Progenitor cell of endocrine pancreas (in vitro differentiated cells): Measurements from ENCODE around the gene POMT2. TPM values are rescaled to one million over a fixed set of nuclear protein-coding genes. Genes with fewer than 3 reads are reported as not detected.

ENCODE experiments used
- DNase-seq: peaks from one replicate; pipeline ENCODE4 v3.0.0; 2021; ENCODE audit warnings: low spot score; ENCODE audit not compliant: unreplicated experiment
- H3K27ac Mint-ChIP-seq: 2 replicates; pipeline ENCODE4 v1.8.0; 2021; ENCODE audit warnings: mild to moderate bottlenecking, moderate library complexity, mixed read lengths
- H3K27me3 Mint-ChIP-seq: 2 replicates; pipeline ENCODE4 v1.8.0; 2021; ENCODE audit warnings: mixed read lengths
- H3K36me3 Mint-ChIP-seq: 2 replicates; pipeline ENCODE4 v1.8.0; 2022; ENCODE audit warnings: mixed read lengths; ENCODE audit not compliant: insufficient read depth
- H3K4me1 Mint-ChIP-seq: 2 replicates; pipeline ENCODE4 v1.8.0; 2021; ENCODE audit warnings: low read depth, mixed read lengths
- H3K4me3 Mint-ChIP-seq: 2 replicates; pipeline ENCODE4 v1.8.0; 2021; ENCODE audit warnings: low read depth, mild to moderate bottlenecking, moderate library complexity, mixed read lengths
- H3K9me3 Mint-ChIP-seq: 2 replicates; pipeline ENCODE4 v1.8.0; 2021; ENCODE audit warnings: low read depth, mixed read lengths
- CTCF ChIP-seq: fragments of 200-600 bp; sonication (generic); IDR thresholded peaks from one replicate; pipeline ENCODE4 v1.5.0; 2021; ENCODE audit warnings: antibody characterized with exemption, mild to moderate bottlenecking; ENCODE audit not compliant: unreplicated experiment
- total RNA-seq: library from RNA; stranded (reverse); gene quantifications from 2 replicates; pipeline ENCODE4 v1.2.1, GENCODE V29; 2021

The POMT2 gene
- total RNA-seq, 1 donor from 2014 or later = 65.5 TPM

- Mint-ChIP-seq H3K4me3 (no peak overlapping the region), H3K27me3 (no peaks in the 10 kb centered on the region), H3K36me3 (no peaks in the 10 kb centered on the region), H3K4me1 (peaks cover 10% of the 10 kb centered on the region), H3K9me3 (no peaks in the 10 kb centered on the region), H3K27ac (no peak overlapping the region)
- DNase-seq = no peak
- no peak for TF ChIP-seq CTCF
Measured at GRCh38 chr14:77324816-77325745, 4.4 kb upstream of the POMT2 start.

- DNase-seq = no peak
- Mint-ChIP-seq H3K4me1 (peaks cover 17% of the 10 kb centered on the region), H3K4me3 (no peak overlapping the region), H3K27ac (no peak overlapping the region), H3K36me3 (no peaks in the 10 kb centered on the region), H3K27me3 (no peaks in the 10 kb centered on the region), H3K9me3 (no peaks in the 10 kb centered on the region)
- no peak for TF ChIP-seq CTCF
Measured at GRCh38 chr14:77324289-77324688, 3.6 kb upstream of the POMT2 start.

DNA sequence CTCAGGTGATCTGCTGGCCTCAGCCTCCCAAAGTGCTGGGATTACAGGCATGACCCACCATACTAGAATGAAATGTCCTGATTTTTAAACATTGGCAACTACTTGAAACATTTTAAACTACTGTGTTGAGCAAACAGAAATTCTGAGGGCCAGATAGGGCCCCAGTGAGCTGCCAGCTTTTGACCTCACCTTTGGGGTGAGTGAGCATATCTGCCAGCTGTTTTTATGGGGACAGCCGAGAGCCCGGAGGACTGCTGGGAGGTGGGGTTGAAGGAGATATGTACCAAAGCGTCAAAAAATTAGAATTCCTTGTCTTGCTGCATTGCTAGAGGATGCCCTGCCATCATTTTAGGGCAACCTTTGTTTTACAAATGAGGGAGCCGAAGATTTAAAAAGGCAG, 2.9 kb upstream of the POMT2 start:
- H3K36me3 Mint-ChIP-seq = no peaks in the 10 kb centered on the region
- H3K9me3 Mint-ChIP-seq = no peaks in the 10 kb centered on the region
- peaks cover 19% of the 10 kb centered on the region for H3K4me1 Mint-ChIP-seq
- no peaks in the 10 kb centered on the region for H3K27me3 Mint-ChIP-seq
- no peak for TF ChIP-seq CTCF
- H3K27ac Mint-ChIP-seq = no peak overlapping the region
- DNase-seq = no peak
- H3K4me3 Mint-ChIP-seq = no peak overlapping the region

DNA sequence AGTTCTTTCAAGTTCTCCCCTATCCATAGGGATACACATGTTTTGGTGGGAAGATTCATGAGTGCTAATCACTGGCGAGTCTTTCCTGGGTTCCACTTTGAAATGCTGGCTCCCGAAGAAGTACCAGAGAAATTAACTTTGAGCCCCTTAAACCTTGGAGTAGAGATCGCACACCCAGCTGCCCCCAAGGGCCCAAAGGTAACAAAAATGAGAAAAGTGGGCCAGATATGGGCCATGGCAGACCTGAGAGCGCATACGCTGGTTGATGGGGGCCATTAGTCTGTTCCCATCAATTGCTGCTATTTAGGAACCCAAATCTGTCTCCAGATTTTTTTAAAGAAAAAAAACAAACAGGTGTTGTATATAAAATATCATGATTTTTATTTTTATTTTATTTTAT, 2.3 kb upstream of the POMT2 start:
- no peaks in the 10 kb centered on the region for H3K9me3 Mint-ChIP-seq
- TF ChIP-seq CTCF = no peak
- no peak overlapping the region for H3K27ac Mint-ChIP-seq
- no peak overlapping the region for H3K4me3 Mint-ChIP-seq
- no peaks in the 10 kb centered on the region for H3K36me3 Mint-ChIP-seq
- H3K27me3 Mint-ChIP-seq = no peaks in the 10 kb centered on the region
- DNase-seq = no peak
- peaks cover 23% of the 10 kb centered on the region for H3K4me1 Mint-ChIP-seq

GRCh38 chr14:77322250-77322902, 1.7 kb upstream of the POMT2 start:
- Mint-ChIP-seq H3K27me3 (no peaks in the 10 kb centered on the region), H3K4me1 (peaks cover 26% of the 10 kb centered on the region), H3K27ac (peak overlapping the region; percentile 100), H3K9me3 (no peaks in the 10 kb centered on the region), H3K4me3 (peak overlapping the region; percentile 98), H3K36me3 (no peaks in the 10 kb centered on the region)
- TF ChIP-seq CTCF = no peak
- DNase-seq = no peak
